Measurements from ENCODE around the gene GSTP1. TPM values are rescaled to one million over a fixed set of nuclear protein-coding genes. Genes with fewer than 3 reads are reported as not detected.
A peak's percentile ranks its signal among the peaks of the same experiment; 100 is the strongest.

Gene GSTP1
- total and polyA plus RNA-seq, 2 of the 8 experiments (the other 6 are each of a cell fraction or from before 2014, with no cell fraction given), result 1,454 to 3,329 TPM

- no peak overlapping the region for H3K4ac ChIP-seq (replicated peaks; ENCODE audit: insufficient read length, low read depth, low read length)
- peaks cover 5 to 33% (median 17%) of the 10 kb centered on the region in 4 experiments for H3K4me1 ChIP-seq (replicated peaks in 1 of 4; ENCODE audit: control insufficient read depth in 3 of 4, insufficient read depth in 4 of 4, low read length in 3 of 4)
- no peak overlapping the region; the same call in 1 of the 2 replicates for H2BK15ac ChIP-seq (ENCODE audit: low read length)
- no peak overlapping the region for H2BK20ac ChIP-seq (ENCODE audit: low read length)
- peak overlapping the region; percentile 95; the same call in 1 of the 2 replicates for H4K8ac ChIP-seq (ENCODE audit: extremely low read depth, insufficient read depth, low read length)
- FAIRE-seq (no peak), DNase-seq (ENCODE audit: low read depth in 1 of 2, low spot score in 2 of 2) (peak in 1 of 2 experiments; percentile 60)
- CTCF ChIA-PET (ENCODE audit: partially characterized antibody), result interaction anchor here (0.6 to 4.3 kb wide), 8 partner anchors 9 to 341 kb away, joined by 3 to 20 read pairs (median 8); no protein-coding TSS in a partner anchor
- H3K9ac ChIP-seq (replicated peaks in 1 of 4; ENCODE audit: extremely low read depth in 1 of 4, low read depth in 3 of 4, low read length in 3 of 4), result peak overlapping the region; percentile 55 to 84 (median 79)
- H3K79me2 ChIP-seq (ENCODE audit: control insufficient read depth in 1 of 2, insufficient read depth in 2 of 2, low read length in 2 of 2), result peaks cover 0 to 27% of the 10 kb centered on the region in 2 experiments; a peak in 2 of 4 replicates
- H2AFZ ChIP-seq (ENCODE audit: low read length), result no peak overlapping the region
- no peak overlapping the region for H4K5ac ChIP-seq (ENCODE audit: insufficient read length, low read depth, low read length)
- peak overlapping the region; percentile 71 for H3K18ac ChIP-seq (ENCODE audit: extremely low read depth, low read length)
- 0 out of 7 replicates have a peak, but pooled peaks cover 0 to 2% (median 0%) of the 10 kb centered on the region in 4 experiments for H3K27me3 ChIP-seq (replicated peaks in 1 of 4; ENCODE audit: control insufficient read depth in 3 of 4, extremely low read depth in 1 of 4, insufficient read depth in 3 of 4, low read length in 3 of 4)
- H3K23ac ChIP-seq (ENCODE audit: insufficient read length), result no peak overlapping the region
- peak overlapping the region; percentile 70 for H3K56ac ChIP-seq (replicated peaks; ENCODE audit: insufficient read length, low read depth, low read length)
- H2AK5ac ChIP-seq (ENCODE audit: low read depth, low read length), result peak overlapping the region; percentile 17; the same call in 1 of the 2 replicates
- peak overlapping the region; percentile 70 for H4K91ac ChIP-seq (replicated peaks; ENCODE audit: insufficient read length, low read length)
- H2BK12ac ChIP-seq (ENCODE audit: low read depth, low read length), result peak overlapping the region; percentile 80; the same call in 1 of the 2 replicates
- 16% methylated on average over 28 of the region's 33 CpGs; no CpG with 5 or more reads in 1 of the 2 experiments for WGBS, 2 experiments (ENCODE audit: extremely low coverage in 1 of 2, insufficient coverage in 1 of 2, insufficient read length in 1 of 2, insufficient replicate concordance in 2 of 2, low coverage in 1 of 2, low lambda C conversion rate in 2 of 2, missing lambda C conversion rate in 1 of 2)
- H3K4me2 ChIP-seq (ENCODE audit: insufficient read depth in 1 of 2, low read depth in 2 of 2, low read length in 2 of 2), result peak overlapping the region; percentile 86 to 92
- peaks cover 10% of the 10 kb centered on the region for H3K79me1 ChIP-seq (ENCODE audit: low read depth, low read length)
- no peaks in the 10 kb centered on the region for H3K9me3 ChIP-seq (ENCODE audit: insufficient read depth in 2 of 2, low read depth in 1 of 2, low read length in 1 of 2)
- POLR2A ChIA-PET (ENCODE audit: partially characterized antibody), result interaction anchor here (1.1 to 6.7 kb wide), 15 partner anchors 10 to 232 kb away, joined by 3 to 71 read pairs (median 17); partner anchors contain the start of gene NUDT8
- H3K14ac ChIP-seq (ENCODE audit: insufficient read length), result no peak overlapping the region
- peak overlapping the region; percentile 88 for H2BK5ac ChIP-seq (ENCODE audit: low read depth, low read length)
- H4K20me1 ChIP-seq (replicated peaks in 1 of 2; ENCODE audit: control insufficient read depth in 1 of 2, insufficient read depth in 2 of 2, low read length in 2 of 2), result peaks cover 8 to 10% of the 10 kb centered on the region in 2 experiments
- H3K4me3 ChIP-seq (ENCODE audit: extremely low read depth in 1 of 4, insufficient read depth in 2 of 4, low read depth in 3 of 4, low read length in 4 of 4), result peak overlapping the region; percentile 51 to 87 (median 77)
- peaks cover 6 to 34% (median 21%) of the 10 kb centered on the region in 4 experiments; a peak in 6 of 8 replicates for H3K36me3 ChIP-seq (ENCODE audit: control insufficient read depth in 2 of 4, insufficient read depth in 4 of 4, low read length in 3 of 4)
- no peak overlapping the region for H2BK120ac ChIP-seq (replicated peaks; ENCODE audit: low read depth, low read length)
- peak overlapping the region; percentile 75 for H3K27ac ChIP-seq (ENCODE audit: low read depth, low read length)
- peaks cover 5% of the 10 kb centered on the region; the same call in 1 of the 2 replicates for H3K23me2 ChIP-seq (ENCODE audit: low read depth, low read length)
- TF ChIP-seq ATF2 (IDR thresholded peaks at IDR 0.05; ENCODE audit: low read length), result no peak
- no peak for TF ChIP-seq CHD2 (IDR thresholded peaks at IDR 0.05; ENCODE audit: low read length)
- peak; percentile 29; the same call in 1 of the 2 replicates for TF ChIP-seq MAX (IDR thresholded peaks at IDR 0.05)
- no peak for TF ChIP-seq BRCA1 (IDR thresholded peaks at IDR 0.05; ENCODE audit: low read depth, low read length)
- no peak for TF ChIP-seq HDAC2 (IDR thresholded peaks at IDR 0.05; ENCODE audit: borderline replicate concordance in 1 of 2, low read depth in 2 of 2, low read length in 2 of 2)
- no peak for TF ChIP-seq SUZ12 (IDR thresholded peaks at IDR 0.05; ENCODE audit: low read length)
- no peak for TF ChIP-seq NRF1 (IDR thresholded peaks at IDR 0.05; ENCODE audit: low read depth, low read length)
- TF ChIP-seq TAF7 (optimal IDR thresholded peaks at IDR 0.05; ENCODE audit: borderline replicate concordance, low read depth, low read length), result peak; percentile 52
- TF ChIP-seq ASH2L (IDR thresholded peaks at IDR 0.05; ENCODE audit: low read length), result peak; percentile 32
Measured at GRCh38 chr11:67584205-67584880, 731 bp downstream of the GSTP1 start.
